HL-60 (cell line): ENCODE results near the gene SLC22A7.

Source experiments
- DNase-seq, 2 experiments: peaks; one replicate each; pipeline ENCODE4 v3.0.0-alpha.2; 2010 to 2020; ENCODE audit warnings: low read depth in 1 of 2, low spot score in 1 of 2
- H3K27ac ChIP-seq: fragments of 250-450 bp; sonication (Bioruptor Pico); replicated peaks from 2 replicates; pipeline ENCODE4 v1.5.1; 2020; ENCODE audit warnings: mild to moderate bottlenecking, moderate library complexity
- H3K27me3 ChIP-seq: fragments of 250-450 bp; sonication (Bioruptor Pico); 2 replicates; pipeline ENCODE4 v1.5.1; 2021; ENCODE audit warnings: mild to moderate bottlenecking, moderate library complexity; ENCODE audit not compliant: insufficient read depth, poor library complexity, severe bottlenecking
- H3K4me3 ChIP-seq: replicated peaks from 2 replicates; pipeline ENCODE4 v1.5.1; 2011; ENCODE audit warnings: mild to moderate bottlenecking, control low read depth, low read length; ENCODE audit not compliant: insufficient read depth
- GABPA ChIP-seq: IDR thresholded peaks from 2 replicates; pipeline ENCODE4 v1.6.1; 2012; ENCODE audit warnings: low read depth
- POLR2AphosphoS5 ChIP-seq: IDR thresholded peaks from 2 replicates; pipeline ENCODE4 v1.6.1; 2012; ENCODE audit warnings: low read depth
- SPI1 ChIP-seq: IDR thresholded peaks from 2 replicates; pipeline ENCODE4 v1.6.1; 2012; ENCODE audit warnings: low read depth, mild to moderate bottlenecking, borderline replicate concordance
- TF ChIP-seq, protein P1 (sequence below): IDR thresholded peaks from one replicate; pipeline ENCODE4 v1.5.1; 2011; ENCODE audit warnings: low read length, control low read depth, inconsistent platforms; ENCODE audit not compliant: insufficient read depth
- TF ChIP-seq, protein P2 (sequence below): IDR thresholded peaks from 2 replicates; pipeline ENCODE4 v1.6.1; 2012; ENCODE audit warnings: low read depth; ENCODE audit not compliant: insufficient replicate concordance

The SLC22A7 gene

DNA sequence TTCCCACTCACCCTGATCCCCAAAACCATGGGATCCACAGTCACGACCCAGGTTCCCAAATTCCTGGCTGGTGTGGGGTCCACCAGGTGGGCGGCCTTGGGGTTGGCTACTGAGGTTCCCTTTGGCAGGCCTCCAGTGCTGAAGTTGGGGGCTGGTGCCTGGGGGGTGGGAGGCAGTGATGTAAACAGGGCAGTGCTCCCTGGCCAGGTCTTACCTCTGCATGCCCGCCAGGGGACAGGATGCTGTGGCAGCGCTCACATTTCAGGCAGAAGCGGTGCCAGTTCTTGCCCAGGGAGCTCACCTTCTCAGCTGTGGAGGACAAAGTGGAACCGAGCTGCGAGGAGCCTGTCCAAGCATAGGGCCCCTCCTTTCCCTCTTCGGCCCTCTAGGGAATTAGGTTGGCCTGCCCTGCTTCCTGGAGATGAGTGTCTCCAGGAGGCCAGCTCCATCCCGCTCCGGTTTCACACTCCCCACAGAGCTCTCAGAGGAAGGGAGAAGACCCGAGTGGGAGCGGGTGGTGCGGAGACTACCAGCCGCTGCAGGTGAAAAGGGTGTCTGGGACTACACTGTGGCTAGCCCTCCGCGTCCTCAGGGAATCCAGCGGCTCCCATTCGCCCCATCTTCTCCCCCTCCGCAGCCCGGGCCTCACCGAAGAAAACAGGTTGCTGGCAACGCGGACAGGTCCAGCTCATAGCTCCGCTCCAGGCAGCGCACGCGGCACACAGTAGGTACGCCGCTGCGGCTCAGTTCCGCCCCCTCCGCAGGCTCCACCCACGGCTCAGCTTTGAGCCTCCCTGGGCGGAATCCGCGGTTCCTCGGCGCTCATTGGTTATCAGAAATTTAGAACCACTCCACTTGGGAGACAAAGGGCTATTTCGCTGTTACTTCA is 10.3 kb downstream of the SLC22A7 start, which contains the start of gene CRIP3:
Gene CRIP3, minus strand, starts transcription at position 726 of the 889 bp plus-strand sequence. Its CDS starts 34 bp downstream, at position 692.
- H3K27me3 ChIP-seq, result no peaks in the 10 kb centered on the region
- H3K27ac ChIP-seq, result no peak within 1 kb of the TSS
- TF ChIP-seq, protein P1, sequence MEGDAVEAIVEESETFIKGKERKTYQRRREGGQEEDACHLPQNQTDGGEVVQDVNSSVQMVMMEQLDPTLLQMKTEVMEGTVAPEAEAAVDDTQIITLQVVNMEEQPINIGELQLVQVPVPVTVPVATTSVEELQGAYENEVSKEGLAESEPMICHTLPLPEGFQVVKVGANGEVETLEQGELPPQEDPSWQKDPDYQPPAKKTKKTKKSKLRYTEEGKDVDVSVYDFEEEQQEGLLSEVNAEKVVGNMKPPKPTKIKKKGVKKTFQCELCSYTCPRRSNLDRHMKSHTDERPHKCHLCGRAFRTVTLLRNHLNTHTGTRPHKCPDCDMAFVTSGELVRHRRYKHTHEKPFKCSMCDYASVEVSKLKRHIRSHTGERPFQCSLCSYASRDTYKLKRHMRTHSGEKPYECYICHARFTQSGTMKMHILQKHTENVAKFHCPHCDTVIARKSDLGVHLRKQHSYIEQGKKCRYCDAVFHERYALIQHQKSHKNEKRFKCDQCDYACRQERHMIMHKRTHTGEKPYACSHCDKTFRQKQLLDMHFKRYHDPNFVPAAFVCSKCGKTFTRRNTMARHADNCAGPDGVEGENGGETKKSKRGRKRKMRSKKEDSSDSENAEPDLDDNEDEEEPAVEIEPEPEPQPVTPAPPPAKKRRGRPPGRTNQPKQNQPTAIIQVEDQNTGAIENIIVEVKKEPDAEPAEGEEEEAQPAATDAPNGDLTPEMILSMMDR, result no peak
- TF ChIP-seq, protein P2, sequence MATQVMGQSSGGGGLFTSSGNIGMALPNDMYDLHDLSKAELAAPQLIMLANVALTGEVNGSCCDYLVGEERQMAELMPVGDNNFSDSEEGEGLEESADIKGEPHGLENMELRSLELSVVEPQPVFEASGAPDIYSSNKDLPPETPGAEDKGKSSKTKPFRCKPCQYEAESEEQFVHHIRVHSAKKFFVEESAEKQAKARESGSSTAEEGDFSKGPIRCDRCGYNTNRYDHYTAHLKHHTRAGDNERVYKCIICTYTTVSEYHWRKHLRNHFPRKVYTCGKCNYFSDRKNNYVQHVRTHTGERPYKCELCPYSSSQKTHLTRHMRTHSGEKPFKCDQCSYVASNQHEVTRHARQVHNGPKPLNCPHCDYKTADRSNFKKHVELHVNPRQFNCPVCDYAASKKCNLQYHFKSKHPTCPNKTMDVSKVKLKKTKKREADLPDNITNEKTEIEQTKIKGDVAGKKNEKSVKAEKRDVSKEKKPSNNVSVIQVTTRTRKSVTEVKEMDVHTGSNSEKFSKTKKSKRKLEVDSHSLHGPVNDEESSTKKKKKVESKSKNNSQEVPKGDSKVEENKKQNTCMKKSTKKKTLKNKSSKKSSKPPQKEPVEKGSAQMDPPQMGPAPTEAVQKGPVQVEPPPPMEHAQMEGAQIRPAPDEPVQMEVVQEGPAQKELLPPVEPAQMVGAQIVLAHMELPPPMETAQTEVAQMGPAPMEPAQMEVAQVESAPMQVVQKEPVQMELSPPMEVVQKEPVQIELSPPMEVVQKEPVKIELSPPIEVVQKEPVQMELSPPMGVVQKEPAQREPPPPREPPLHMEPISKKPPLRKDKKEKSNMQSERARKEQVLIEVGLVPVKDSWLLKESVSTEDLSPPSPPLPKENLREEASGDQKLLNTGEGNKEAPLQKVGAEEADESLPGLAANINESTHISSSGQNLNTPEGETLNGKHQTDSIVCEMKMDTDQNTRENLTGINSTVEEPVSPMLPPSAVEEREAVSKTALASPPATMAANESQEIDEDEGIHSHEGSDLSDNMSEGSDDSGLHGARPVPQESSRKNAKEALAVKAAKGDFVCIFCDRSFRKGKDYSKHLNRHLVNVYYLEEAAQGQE, result no peak
- TF ChIP-seq GABPA (no peak), SPI1 (no peak), POLR2AphosphoS5 (no peak)
- H3K4me3 ChIP-seq, result no peak within 1 kb of the TSS
- no peak for DNase-seq

DNA sequence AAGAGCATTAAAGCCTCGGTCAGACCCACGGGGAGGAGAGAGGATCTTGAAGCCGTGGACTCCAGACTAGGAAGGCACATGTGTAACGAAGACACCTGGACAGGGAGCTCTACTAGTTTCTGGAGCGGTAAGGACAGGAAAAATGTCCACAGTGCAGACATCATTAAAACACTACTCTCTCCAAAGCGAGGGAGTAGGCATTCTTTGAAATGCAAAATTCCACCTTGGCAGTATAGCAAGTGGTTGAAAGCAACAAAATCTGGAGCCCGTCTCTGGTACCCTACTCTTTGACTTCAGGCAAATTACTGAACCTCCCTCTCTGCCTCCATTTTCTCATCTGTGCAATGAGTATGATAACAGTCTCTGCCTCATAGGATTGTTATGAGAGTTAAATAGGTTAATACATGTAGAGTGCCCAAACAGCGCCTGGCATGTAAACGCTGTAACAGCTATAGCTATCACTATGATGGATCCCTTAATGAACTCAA is 11.0 kb downstream of the SLC22A7 start:
- no peak for DNase-seq
- H3K27ac ChIP-seq, result no peak overlapping the region
- H3K27me3 ChIP-seq, result no peaks in the 10 kb centered on the region
- H3K4me3 ChIP-seq, result no peak overlapping the region
- TF ChIP-seq, protein P2, result no peak
- TF ChIP-seq GABPA, result no peak
- TF ChIP-seq, protein P1, result no peak
- TF ChIP-seq POLR2AphosphoS5, result no peak
- no peak for TF ChIP-seq SPI1

DNA sequence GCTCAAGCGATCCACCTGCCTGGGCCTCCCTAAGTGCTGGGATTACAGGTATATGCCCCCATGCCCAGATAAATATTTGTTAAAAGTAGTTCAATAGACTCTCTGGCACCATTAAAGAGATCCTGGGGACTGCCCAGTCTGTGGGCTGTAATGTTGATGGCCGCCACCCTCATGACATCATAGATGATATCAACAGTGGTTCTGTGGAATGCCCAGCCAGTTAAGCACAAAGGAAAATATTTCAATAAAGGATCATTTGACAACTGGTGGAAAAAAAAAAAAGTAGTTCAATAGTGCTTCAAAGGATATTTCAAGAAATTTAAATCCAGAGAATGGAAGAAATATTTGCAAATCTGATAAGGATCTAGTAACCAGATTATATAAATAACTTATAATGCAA is 12.1 kb downstream of the SLC22A7 start:
- no peak overlapping the region for H3K4me3 ChIP-seq
- no peak for DNase-seq
- peak overlapping the region; percentile 69 for H3K27ac ChIP-seq
- TF ChIP-seq GABPA (no peak), SPI1 (no peak), POLR2AphosphoS5 (no peak)
- TF ChIP-seq, protein P1, result no peak
- TF ChIP-seq, protein P2, result no peak
- no peaks in the 10 kb centered on the region for H3K27me3 ChIP-seq
